ENCODE results near the gene MFRP.

GRCh38 chr11:119314726-119315125 lies 31.8 kb downstream of the MFRP start:
- TF ChIP-seq, protein P1, sequence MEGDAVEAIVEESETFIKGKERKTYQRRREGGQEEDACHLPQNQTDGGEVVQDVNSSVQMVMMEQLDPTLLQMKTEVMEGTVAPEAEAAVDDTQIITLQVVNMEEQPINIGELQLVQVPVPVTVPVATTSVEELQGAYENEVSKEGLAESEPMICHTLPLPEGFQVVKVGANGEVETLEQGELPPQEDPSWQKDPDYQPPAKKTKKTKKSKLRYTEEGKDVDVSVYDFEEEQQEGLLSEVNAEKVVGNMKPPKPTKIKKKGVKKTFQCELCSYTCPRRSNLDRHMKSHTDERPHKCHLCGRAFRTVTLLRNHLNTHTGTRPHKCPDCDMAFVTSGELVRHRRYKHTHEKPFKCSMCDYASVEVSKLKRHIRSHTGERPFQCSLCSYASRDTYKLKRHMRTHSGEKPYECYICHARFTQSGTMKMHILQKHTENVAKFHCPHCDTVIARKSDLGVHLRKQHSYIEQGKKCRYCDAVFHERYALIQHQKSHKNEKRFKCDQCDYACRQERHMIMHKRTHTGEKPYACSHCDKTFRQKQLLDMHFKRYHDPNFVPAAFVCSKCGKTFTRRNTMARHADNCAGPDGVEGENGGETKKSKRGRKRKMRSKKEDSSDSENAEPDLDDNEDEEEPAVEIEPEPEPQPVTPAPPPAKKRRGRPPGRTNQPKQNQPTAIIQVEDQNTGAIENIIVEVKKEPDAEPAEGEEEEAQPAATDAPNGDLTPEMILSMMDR (conservative IDR thresholded peaks at IDR 0.05; ENCODE audit: low read depth, low read length) = no peak
- no peak for TF ChIP-seq EZH2 (IDR thresholded peaks at IDR 0.05; ENCODE audit: low read length, unreplicated experiment)
